Rectal smooth muscle tissue (tissue), 1 donor: ENCODE measurements around the gene PIAS4.

Experiments
- H3K27ac ChIP-seq: one replicate; pipeline ENCODE4 v1.7.0; 2013; ENCODE audit warnings: low read depth, low read length, inconsistent platforms
- H3K27me3 ChIP-seq: one replicate; pipeline ENCODE4 v1.7.0; 2013; ENCODE audit warnings: low read length; ENCODE audit not compliant: control insufficient read depth, insufficient read depth
- H3K36me3 ChIP-seq: one replicate; pipeline ENCODE4 v1.7.0; 2013; ENCODE audit warnings: low read length; ENCODE audit not compliant: control insufficient read depth, insufficient read depth
- H3K4me1 ChIP-seq: one replicate; pipeline ENCODE4 v1.7.0; 2013; ENCODE audit warnings: low read length; ENCODE audit not compliant: control insufficient read depth, insufficient read depth
- H3K4me3 ChIP-seq: one replicate; pipeline ENCODE4 v1.7.0; 2013; ENCODE audit warnings: low read length
- H3K9ac ChIP-seq: one replicate; pipeline ENCODE4 v1.7.0; 2013; ENCODE audit warnings: low read length

The PIAS4 gene

DNA sequence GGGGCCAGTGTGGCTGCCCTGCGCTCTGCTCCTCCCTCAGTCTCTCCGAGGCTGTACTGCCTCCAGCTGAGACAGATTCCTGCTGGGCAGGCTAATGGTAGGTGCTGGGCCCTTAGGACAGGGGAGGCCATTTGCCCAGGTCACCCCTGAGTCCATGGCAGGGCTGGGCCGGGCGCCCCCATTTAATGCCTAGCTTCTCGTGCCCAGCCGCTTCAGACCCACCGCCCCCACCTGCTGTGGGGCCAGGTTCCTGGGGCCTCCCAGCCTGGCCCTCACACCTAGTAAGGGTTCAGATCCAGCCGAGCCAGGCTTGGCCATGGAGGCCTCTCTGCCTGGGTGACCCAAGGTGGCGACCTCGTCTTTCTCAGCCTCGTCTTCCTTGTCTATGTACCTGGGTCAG lies 17.8 kb downstream of the PIAS4 start:
- Histone ChIP-seq H3K4me3 (no peak overlapping the region), H3K27ac (no peak overlapping the region), H3K4me1 (no peaks in the 10 kb centered on the region), H3K9ac (no peak overlapping the region), H3K36me3 (peaks cover 14% of the 10 kb centered on the region), H3K27me3 (no peaks in the 10 kb centered on the region)

GRCh38 chr19:4027146-4027545 lies 19.6 kb downstream of the PIAS4 start:
- no peaks in the 10 kb centered on the region for H3K27me3 ChIP-seq
- H3K27ac ChIP-seq, result no peak overlapping the region
- no peaks in the 10 kb centered on the region for H3K4me1 ChIP-seq
- H3K9ac ChIP-seq, result no peak overlapping the region
- H3K4me3 ChIP-seq, result no peak overlapping the region
- H3K36me3 ChIP-seq, result peaks cover 22% of the 10 kb centered on the region

GRCh38 chr19:4028334-4029246 lies 21.1 kb downstream of the PIAS4 start:
- no peak overlapping the region for H3K27ac ChIP-seq
- no peaks in the 10 kb centered on the region for H3K27me3 ChIP-seq
- no peaks in the 10 kb centered on the region for H3K4me1 ChIP-seq
- H3K4me3 ChIP-seq, result no peak overlapping the region
- no peak overlapping the region for H3K9ac ChIP-seq
- peaks cover 29% of the 10 kb centered on the region for H3K36me3 ChIP-seq

- no peak overlapping the region for H3K4me3 ChIP-seq
- no peaks in the 10 kb centered on the region for H3K27me3 ChIP-seq
- no peak overlapping the region for H3K27ac ChIP-seq
- H3K36me3 ChIP-seq, result peaks cover 31% of the 10 kb centered on the region
- H3K9ac ChIP-seq, result no peak overlapping the region
- no peaks in the 10 kb centered on the region for H3K4me1 ChIP-seq
Observed at GRCh38 chr19:4029247-4029614, 21.7 kb downstream of the PIAS4 start.

GRCh38 chr19:4030552-4030951 lies 23.0 kb downstream of the PIAS4 start:
- Histone ChIP-seq H3K9ac (no peak overlapping the region), H3K27me3 (no peaks in the 10 kb centered on the region), H3K36me3 (peaks cover 36% of the 10 kb centered on the region), H3K27ac (no peak overlapping the region), H3K4me1 (no peaks in the 10 kb centered on the region), H3K4me3 (no peak overlapping the region)

DNA sequence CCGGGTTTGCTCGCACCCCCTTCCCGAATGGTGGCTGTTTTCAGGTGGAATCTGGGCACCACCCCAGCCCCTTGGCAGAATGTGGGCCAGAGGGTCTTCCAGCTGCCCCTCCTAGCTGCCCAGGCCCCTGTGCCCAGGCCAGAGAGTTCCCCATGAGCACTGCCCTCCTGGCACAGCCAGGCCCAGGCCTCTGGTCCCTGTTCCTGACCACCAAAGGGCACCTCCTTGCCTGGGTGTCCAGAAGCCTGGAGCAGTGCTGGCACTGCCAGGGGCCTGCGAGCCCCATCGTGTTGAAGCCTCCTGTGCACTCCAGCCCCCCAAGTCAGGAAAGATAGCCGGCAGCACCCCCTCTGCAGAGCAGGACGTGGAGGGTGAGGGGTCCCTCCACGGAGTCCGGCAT lies 23.4 kb downstream of the PIAS4 start:
- H3K27ac ChIP-seq, result no peak overlapping the region

GRCh38 chr19:4031420-4031819 lies 23.9 kb downstream of the PIAS4 start:
- H3K9ac ChIP-seq, result no peak overlapping the region
- H3K27ac ChIP-seq, result no peak overlapping the region
- H3K4me1 ChIP-seq, result no peaks in the 10 kb centered on the region
- H3K4me3 ChIP-seq, result no peak overlapping the region
- H3K27me3 ChIP-seq, result no peaks in the 10 kb centered on the region
- peaks cover 41% of the 10 kb centered on the region for H3K36me3 ChIP-seq

More for the DNA sequence above, 23.4 kb downstream of the PIAS4 start:
- no peaks in the 10 kb centered on the region for H3K27me3 ChIP-seq
- no peaks in the 10 kb centered on the region for H3K4me1 ChIP-seq
- no peak overlapping the region for H3K9ac ChIP-seq
- H3K36me3 ChIP-seq, result peaks cover 37% of the 10 kb centered on the region
- no peak overlapping the region for H3K4me3 ChIP-seq

- H3K36me3 ChIP-seq, result peaks cover 46% of the 10 kb centered on the region
- no peak overlapping the region for H3K4me3 ChIP-seq
- H3K9ac ChIP-seq, result no peak overlapping the region
- no peaks in the 10 kb centered on the region for H3K4me1 ChIP-seq
- H3K27ac ChIP-seq, result no peak overlapping the region
- no peaks in the 10 kb centered on the region for H3K27me3 ChIP-seq
Observed at GRCh38 chr19:4032436-4032835, 24.9 kb downstream of the PIAS4 start.

DNA sequence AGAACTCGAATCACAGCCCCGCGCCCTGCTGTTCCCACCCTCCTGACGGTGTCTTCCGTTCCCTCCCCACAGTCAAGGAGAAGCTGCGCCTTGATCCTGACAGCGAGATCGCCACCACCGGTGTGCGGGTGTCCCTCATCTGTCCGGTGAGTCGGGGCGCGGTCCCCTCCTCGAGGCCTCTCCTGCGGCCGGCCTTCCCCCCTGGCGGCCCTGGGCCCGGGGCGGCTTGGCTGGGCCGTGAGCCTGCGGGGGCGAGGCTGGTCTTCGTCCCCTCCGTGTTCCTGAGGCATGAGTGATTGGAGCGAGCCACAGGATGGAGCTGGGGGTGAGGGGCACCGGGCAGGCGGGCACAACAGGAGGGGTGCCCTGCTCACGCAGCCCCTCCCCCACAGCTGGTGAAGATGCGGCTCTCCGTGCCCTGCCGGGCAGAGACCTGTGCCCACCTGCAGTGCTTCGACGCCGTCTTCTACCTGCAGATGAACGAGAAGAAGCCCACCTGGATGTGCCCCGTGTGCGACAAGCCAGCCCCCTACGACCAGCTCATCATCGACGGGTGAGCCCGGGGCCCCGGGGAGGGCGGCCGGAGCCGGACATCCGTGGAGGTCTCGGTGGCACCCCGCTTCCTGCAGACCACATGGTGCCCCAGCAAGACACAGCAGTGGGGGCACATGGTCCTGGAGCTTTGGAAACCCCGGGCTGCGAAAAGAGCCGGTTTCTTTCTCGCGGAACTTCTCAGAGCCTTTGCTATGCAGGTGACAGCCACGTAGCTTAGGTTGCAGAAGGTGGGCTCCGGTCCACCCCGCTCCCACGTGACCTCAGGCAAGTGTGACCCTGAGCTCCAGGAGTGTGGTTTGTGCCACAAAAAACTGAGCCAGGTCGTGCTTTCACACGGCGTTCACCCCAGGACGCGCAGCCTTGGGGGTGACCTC lies 25.8 kb downstream of the PIAS4 start:
- Histone ChIP-seq H3K36me3 (peaks cover 47% of the 10 kb centered on the region), H3K4me3 (no peak overlapping the region)

GRCh38 chr19:4034048-4035017 lies 26.8 kb downstream of the PIAS4 start:
- Histone ChIP-seq H3K36me3 (peaks cover 44% of the 10 kb centered on the region), H3K9ac (no peak overlapping the region), H3K27me3 (no peaks in the 10 kb centered on the region), H3K27ac (no peak overlapping the region), H3K4me1 (no peaks in the 10 kb centered on the region), H3K4me3 (no peak overlapping the region)

More for the DNA sequence above, 25.8 kb downstream of the PIAS4 start:
- no peaks in the 10 kb centered on the region for H3K27me3 ChIP-seq
- no peak overlapping the region for H3K9ac ChIP-seq
- H3K27ac ChIP-seq, result no peak overlapping the region
- H3K4me1 ChIP-seq, result no peaks in the 10 kb centered on the region

DNA sequence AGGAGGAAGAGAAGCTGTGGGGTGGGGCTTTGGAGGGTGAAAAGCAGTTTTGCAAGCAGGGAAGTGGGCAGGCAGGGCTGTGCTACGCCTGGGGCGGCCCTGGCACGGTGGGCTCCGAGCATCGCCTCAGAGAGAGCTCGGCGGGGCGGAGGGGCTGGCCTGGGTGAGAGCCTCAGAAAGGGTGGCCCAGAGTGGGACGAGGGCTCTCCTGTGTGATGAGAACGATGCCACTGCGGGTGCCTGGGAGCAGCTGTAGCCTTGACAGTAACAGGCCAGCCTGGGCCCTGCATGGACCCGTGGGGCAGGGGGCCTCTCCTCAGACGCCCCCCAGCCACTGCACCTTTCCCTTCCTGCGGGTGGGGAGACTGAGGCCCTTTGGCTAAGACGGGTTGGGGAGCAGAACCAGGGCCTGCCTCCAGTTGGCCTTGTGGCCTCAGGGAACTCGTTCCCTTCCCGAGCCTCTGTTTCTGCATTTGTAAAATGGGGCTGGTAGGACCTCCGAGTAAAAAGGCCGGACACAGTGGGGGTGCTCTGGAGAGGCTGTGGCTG lies 27.6 kb downstream of the PIAS4 start:
- no peak overlapping the region for H3K9ac ChIP-seq
- H3K27me3 ChIP-seq, result no peaks in the 10 kb centered on the region
- H3K4me3 ChIP-seq, result no peak overlapping the region
- peaks cover 44% of the 10 kb centered on the region for H3K36me3 ChIP-seq
- no peaks in the 10 kb centered on the region for H3K4me1 ChIP-seq
- H3K27ac ChIP-seq, result no peak overlapping the region
